Neural cell (in vitro differentiated cells): ENCODE data around the gene CBLB. TPM values are rescaled to one million over a fixed set of nuclear protein-coding genes. Genes with fewer than 3 reads are reported as not detected.

Experiments
- H2AFZ ChIP-seq: fragments of 200-600, 300-800 bp; sonication (generic), shearing (Covaris generic); 2 replicates; pipeline ENCODE4 v1.6.0; 2014; ENCODE audit warnings: low read depth, mild to moderate bottlenecking, antibody characterized with exemption, low read length, moderate library complexity
- H3F3A ChIP-seq: fragments of 200-600 bp; shearing (Covaris generic); 2 replicates; pipeline ENCODE4 v1.6.1; 2016; ENCODE audit warnings: mild to moderate bottlenecking, moderate library complexity, mixed read lengths, antibody characterized with exemption, low read length; ENCODE audit not compliant: insufficient read depth, poor library complexity, severe bottlenecking
- H3K27ac ChIP-seq: fragments of 200-600, 300-800 bp; sonication (generic), shearing (Covaris generic); 2 replicates; pipeline ENCODE4 v1.5.1; 2014; ENCODE audit warnings: mild to moderate bottlenecking, low read length, moderate library complexity
- H3K27me3 ChIP-seq: fragments of 300-800, 200-600 bp; sonication (generic), shearing (Covaris generic); 2 replicates; pipeline ENCODE4 v1.6.0; 2014; ENCODE audit warnings: mild to moderate bottlenecking, low read depth, low read length, moderate library complexity; ENCODE audit not compliant: insufficient read depth
- H3K36me3 ChIP-seq: fragments of 300-800, 200-600 bp; sonication (generic), shearing (Covaris generic); 2 replicates; pipeline ENCODE4 v1.5.1; 2014; ENCODE audit warnings: mild to moderate bottlenecking, antibody characterized with exemption, low read length, moderate library complexity; ENCODE audit not compliant: insufficient read depth
- H3K4me2 ChIP-seq: fragments of 300-800, 200-600 bp; sonication (generic), shearing (Covaris generic); 2 replicates; pipeline ENCODE4 v1.6.0; 2014; ENCODE audit warnings: mild to moderate bottlenecking, low read length
- H3K4me3 ChIP-seq: fragments of 300-800, 200-600 bp; sonication (generic), shearing (Covaris generic); 2 replicates; pipeline ENCODE4 v1.5.1; 2014; ENCODE audit warnings: mild to moderate bottlenecking, low read length, moderate library complexity
- H3K79me2 ChIP-seq: fragments of 200-600 bp; shearing (Covaris generic); replicated peaks from 2 replicates; pipeline ENCODE4 v1.6.0; 2014; ENCODE audit warnings: mild to moderate bottlenecking, low read length, moderate library complexity; ENCODE audit not compliant: insufficient read depth
- H3K9ac ChIP-seq: fragments of 300-800, 200-600 bp; sonication (generic), shearing (Covaris generic); 2 replicates; pipeline ENCODE4 v1.6.1; 2016; ENCODE audit warnings: mild to moderate bottlenecking, low read length, mixed read lengths
- H3K9me2 ChIP-seq: fragments of 200-600 bp; shearing (Covaris generic); 2 replicates; pipeline ENCODE4 v1.6.1; 2016; ENCODE audit warnings: mild to moderate bottlenecking, low read length, mixed read lengths; ENCODE audit not compliant: insufficient read depth
- H3K9me3 ChIP-seq: fragments of 200-600, 300-800 bp; sonication (generic), shearing (Covaris generic); 2 replicates; pipeline ENCODE4 v1.6.1; 2016; ENCODE audit warnings: mild to moderate bottlenecking, mixed run types, low read length, moderate library complexity, mixed read lengths
- H4K20me1 ChIP-seq: fragments of 200-600 bp; shearing (Covaris generic); 2 replicates; pipeline ENCODE4 v1.6.1; 2016; ENCODE audit warnings: mild to moderate bottlenecking, mixed run types; ENCODE audit not compliant: insufficient read depth
- CTCF ChIP-seq: fragments of 450-650 bp; IDR thresholded peaks from 2 replicates; pipeline ENCODE4 v1.5.1; 2014; ENCODE audit warnings: antibody characterized with exemption, mild to moderate bottlenecking, moderate library complexity; ENCODE audit not compliant: poor library complexity, severe bottlenecking
- EP300 ChIP-seq: fragments of 450-650 bp; conservative IDR thresholded peaks from 2 replicates; pipeline ENCODE4 v1.6.1; 2014; ENCODE audit warnings: antibody characterized with exemption, mild to moderate bottlenecking, moderate library complexity; ENCODE audit not compliant: poor library complexity, severe bottlenecking
- EZH2 ChIP-seq: fragments of 200-600, 300-800 bp; shearing (Covaris generic), sonication (generic); IDR thresholded peaks from 2 replicates; pipeline ENCODE4 v1.6.1; 2014; ENCODE audit warnings: antibody characterized with exemption, low read length, borderline replicate concordance, mild to moderate bottlenecking; ENCODE audit not compliant: insufficient read depth, poor library complexity, severe bottlenecking
- MXI1 ChIP-seq: fragments of 450-650 bp; conservative IDR thresholded peaks from 2 replicates; pipeline ENCODE4 v1.6.1; 2014; ENCODE audit warnings: antibody characterized with exemption, mild to moderate bottlenecking; ENCODE audit not compliant: poor library complexity, severe bottlenecking
- POLR2AphosphoS5 ChIP-seq: IDR thresholded peaks from 2 replicates; pipeline ENCODE4 v1.6.1; 2012
- RAD21 ChIP-seq: fragments of 450-650 bp; conservative IDR thresholded peaks from 2 replicates; pipeline ENCODE4 v1.6.1; 2014; ENCODE audit warnings: antibody characterized with exemption, mild to moderate bottlenecking, moderate library complexity
- REST ChIP-seq: IDR thresholded peaks from 2 replicates; pipeline ENCODE4 v1.6.1; 2012; ENCODE audit warnings: borderline replicate concordance
- SMC3 ChIP-seq: fragments of 450-650 bp; conservative IDR thresholded peaks from 2 replicates; pipeline ENCODE4 v1.6.1; 2014; ENCODE audit warnings: antibody characterized with exemption, mild to moderate bottlenecking, moderate library complexity; ENCODE audit not compliant: poor library complexity
- TAF1 ChIP-seq: IDR thresholded peaks from 2 replicates; pipeline ENCODE4 v1.6.1; 2012; ENCODE audit warnings: low read depth
- polyA plus RNA-seq: library from polyadenylated mRNA; depleted of rRNA; stranded (reverse); fragments of >200 nt; gene quantifications from 2 replicates; pipeline ENCODE4 v1.2.3, GENCODE V29; 2014

Gene CBLB
- polyA plus RNA-seq, 1 donor from 2014 or later: 36.4 TPM

GRCh38 chr3:105912891-105913290 is 44.1 kb upstream of the CBLB start:
- Histone ChIP-seq H3K9ac (no peak overlapping the region), H3F3A (no peaks in the 10 kb centered on the region), H3K4me3 (no peak overlapping the region), H3K9me2 (no peaks in the 10 kb centered on the region), H3K27ac (no peak overlapping the region), H3K9me3 (peaks cover 10% of the 10 kb centered on the region), H4K20me1 (no peaks in the 10 kb centered on the region), H2AFZ (no peak overlapping the region), H3K36me3 (no peaks in the 10 kb centered on the region), H3K27me3 (no peaks in the 10 kb centered on the region), H3K4me2 (no peak overlapping the region), H3K79me2 (no peaks in the 10 kb centered on the region)
- TF ChIP-seq MXI1 (no peak), EZH2 (no peak), SMC3 (no peak), CTCF (no peak), EP300 (no peak), RAD21 (no peak), REST (no peak), TAF1 (no peak), POLR2AphosphoS5 (no peak)

- no peaks in the 10 kb centered on the region for H3K36me3 ChIP-seq
- no peak overlapping the region for H2AFZ ChIP-seq
Observed at GRCh38 chr3:105911496-105911895, 42.7 kb upstream of the CBLB start.

More at GRCh38 chr3:105911496-105911895, 42.7 kb upstream of the CBLB start:
- no peaks in the 10 kb centered on the region for H4K20me1 ChIP-seq
- H3K79me2 ChIP-seq: no peaks in the 10 kb centered on the region
- no peaks in the 10 kb centered on the region for H3F3A ChIP-seq
- H3K4me3 ChIP-seq: no peak overlapping the region
- no peak for TF ChIP-seq CTCF
- no peak for TF ChIP-seq SMC3
- no peak for TF ChIP-seq RAD21
- TF ChIP-seq POLR2AphosphoS5: no peak
- TF ChIP-seq TAF1: no peak
- no peak for TF ChIP-seq EZH2
- no peak for TF ChIP-seq MXI1
- no peak for TF ChIP-seq EP300
- no peak for TF ChIP-seq REST
- H3K4me2 ChIP-seq: no peak overlapping the region
- no peak overlapping the region for H3K27ac ChIP-seq
- H3K9ac ChIP-seq: no peak overlapping the region
- H3K9me3 ChIP-seq: peaks cover 10% of the 10 kb centered on the region
- H3K27me3 ChIP-seq: no peaks in the 10 kb centered on the region
- no peaks in the 10 kb centered on the region for H3K9me2 ChIP-seq
